Measurements from ENCODE around the gene AP2B1.

DNA sequence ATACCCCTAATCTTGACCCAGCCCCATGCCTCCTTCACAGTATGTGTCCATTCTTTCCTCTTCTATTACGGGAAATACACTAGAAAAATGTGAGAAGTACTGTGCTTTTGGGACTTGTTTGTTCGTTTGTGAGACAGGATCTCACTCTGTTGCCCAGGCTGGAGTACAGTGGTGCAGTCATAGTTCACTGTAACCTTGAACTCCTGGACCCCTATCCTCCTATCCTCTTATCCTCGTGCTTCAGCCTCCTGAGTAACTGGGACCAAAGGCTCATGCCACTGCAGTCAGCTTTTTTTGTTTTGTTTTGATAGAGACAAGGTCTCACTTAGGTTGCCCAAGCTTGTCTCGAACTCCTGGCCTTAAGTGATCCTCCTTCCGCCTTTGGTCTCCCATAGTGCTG, 114.4 kb downstream of the AP2B1 start:
- TF ChIP-seq, protein P1, sequence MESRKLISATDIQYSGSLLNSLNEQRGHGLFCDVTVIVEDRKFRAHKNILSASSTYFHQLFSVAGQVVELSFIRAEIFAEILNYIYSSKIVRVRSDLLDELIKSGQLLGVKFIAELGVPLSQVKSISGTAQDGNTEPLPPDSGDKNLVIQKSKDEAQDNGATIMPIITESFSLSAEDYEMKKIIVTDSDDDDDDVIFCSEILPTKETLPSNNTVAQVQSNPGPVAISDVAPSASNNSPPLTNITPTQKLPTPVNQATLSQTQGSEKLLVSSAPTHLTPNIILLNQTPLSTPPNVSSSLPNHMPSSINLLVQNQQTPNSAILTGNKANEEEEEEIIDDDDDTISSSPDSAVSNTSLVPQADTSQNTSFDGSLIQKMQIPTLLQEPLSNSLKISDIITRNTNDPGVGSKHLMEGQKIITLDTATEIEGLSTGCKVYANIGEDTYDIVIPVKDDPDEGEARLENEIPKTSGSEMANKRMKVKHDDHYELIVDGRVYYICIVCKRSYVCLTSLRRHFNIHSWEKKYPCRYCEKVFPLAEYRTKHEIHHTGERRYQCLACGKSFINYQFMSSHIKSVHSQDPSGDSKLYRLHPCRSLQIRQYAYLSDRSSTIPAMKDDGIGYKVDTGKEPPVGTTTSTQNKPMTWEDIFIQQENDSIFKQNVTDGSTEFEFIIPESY (CRISPR knock-in tag; IDR thresholded peaks at IDR 0.05): no peak
- TF ChIP-seq, protein P2, sequence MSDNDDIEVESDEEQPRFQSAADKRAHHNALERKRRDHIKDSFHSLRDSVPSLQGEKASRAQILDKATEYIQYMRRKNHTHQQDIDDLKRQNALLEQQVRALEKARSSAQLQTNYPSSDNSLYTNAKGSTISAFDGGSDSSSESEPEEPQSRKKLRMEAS (CRISPR knock-in tag; IDR thresholded peaks at IDR 0.05): no peak
- TF ChIP-seq ZBED1 (IDR thresholded peaks at IDR 0.05): no peak

All from K562 (cell line).